Mucosa of descending colon (tissue), 3 donors: ENCODE results near the gene UTS2B. TPM values are rescaled to one million over a fixed set of nuclear protein-coding genes. Genes with fewer than 3 reads are reported as not detected.

ENCODE experiments used
- ATAC-seq: fragments of 200-7000 bp; cut with Tn5 transposase; one replicate; pipeline ENCODE4 v1.9.1; 2020; ENCODE audit warnings: mild to moderate bottlenecking, moderate library complexity
- DNase-seq, 3 donors: peaks; one replicate each; pipeline ENCODE4 v3.0.0-alpha.2; 2020
- H3K36me3 ChIP-seq: fragments of 200-600 bp; one replicate; pipeline ENCODE4 v1.8.0; 2021; ENCODE audit warnings: low read depth, mild to moderate bottlenecking
- H3K4me1 ChIP-seq: fragments of 200-600 bp; one replicate; pipeline ENCODE4 v1.8.0; 2021; ENCODE audit warnings: low read depth, mild to moderate bottlenecking
- H3K4me3 ChIP-seq: fragments of 200-600 bp; one replicate; pipeline ENCODE4 v1.8.0; 2021; ENCODE audit warnings: mild to moderate bottlenecking
- H3K9me3 ChIP-seq: fragments of 200-600 bp; one replicate; pipeline ENCODE4 v1.8.0; 2021; ENCODE audit warnings: mild to moderate bottlenecking
- intact Hi-C, 2 donors: fragments of 100-400 bp; cut with DNase I in 1 of 2; cut with micrococcal nuclease in 1 of 2; formaldehyde crosslinking; loops; one replicate each; pipeline versions ENCODE4 v1.11.0 to v1.11.1; 2022; cut with DNase I, micrococcal nuclease
- total RNA-seq, 3 donors: library from RNA; stranded (reverse); fragmentation: NEBNext Ultra II Directional in 2 of 3; extraction: Animal tissue kit (Norgen Biotek cat#: 25700) in 2 of 3; gene quantifications; one replicate each; pipeline versions ENCODE4 v1.2.1 to v1.2.4, GENCODE V29; 2021 to 2023
- TF ChIP-seq, protein P1 (sequence below): fragments of 200-600 bp; IDR thresholded peaks from one replicate; pipeline ENCODE4 v1.8.0; 2022; ENCODE audit warnings: antibody characterized with exemption, mild to moderate bottlenecking
- donor health status: DM: no; HTN: no; CAD: no; lungs with moderate emphysema.
- donor health status: DM: no; HTN: no; CAD: no.
- donor health status: DM: no; HTN: yes; CAD: no.

Gene UTS2B
- total RNA-seq, 3 donors from 2014 or later = 0.47 TPM; not detected in 2

DNA sequence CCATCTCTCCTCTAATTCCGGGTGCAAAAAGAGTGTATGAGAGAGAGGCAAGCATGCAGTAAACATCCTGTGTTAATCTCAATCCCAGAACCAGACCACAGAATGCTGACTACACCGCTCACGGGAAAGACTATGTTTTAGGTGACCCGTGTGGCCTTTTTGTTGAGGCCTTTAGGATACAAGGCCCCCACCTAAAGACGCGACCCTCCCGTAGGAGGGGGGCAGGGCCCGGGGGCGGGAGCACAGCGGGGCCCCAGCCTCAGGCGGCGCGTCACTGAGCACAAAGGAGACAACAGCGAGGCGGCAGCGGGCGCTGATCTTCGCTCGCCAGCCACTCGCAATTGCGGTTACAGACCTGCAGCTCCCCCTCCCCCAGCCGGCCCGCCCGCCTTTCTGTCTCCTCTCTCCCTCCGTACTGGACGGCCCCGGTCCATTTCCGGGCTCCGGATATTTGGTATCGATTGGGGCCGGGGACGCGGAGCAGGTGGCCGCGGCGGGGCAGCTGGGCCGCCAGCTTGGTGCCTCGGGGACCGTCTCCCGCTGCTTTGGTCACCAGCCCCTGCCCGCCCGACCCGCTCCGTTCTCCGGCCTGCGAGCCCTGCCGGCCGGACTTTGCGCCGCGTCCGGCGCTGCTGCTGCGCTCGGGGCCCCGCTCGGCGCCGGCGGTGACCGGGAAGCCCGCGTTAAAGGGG is 1.2 kb downstream of the UTS2B start, which contains the start of gene CCDC50:
CCDC50 (plus strand) TSS at position 433 of the 692 bp plus-strand sequence. CDS start 281 bp downstream, outside the sequence.
- TF ChIP-seq, protein P1, sequence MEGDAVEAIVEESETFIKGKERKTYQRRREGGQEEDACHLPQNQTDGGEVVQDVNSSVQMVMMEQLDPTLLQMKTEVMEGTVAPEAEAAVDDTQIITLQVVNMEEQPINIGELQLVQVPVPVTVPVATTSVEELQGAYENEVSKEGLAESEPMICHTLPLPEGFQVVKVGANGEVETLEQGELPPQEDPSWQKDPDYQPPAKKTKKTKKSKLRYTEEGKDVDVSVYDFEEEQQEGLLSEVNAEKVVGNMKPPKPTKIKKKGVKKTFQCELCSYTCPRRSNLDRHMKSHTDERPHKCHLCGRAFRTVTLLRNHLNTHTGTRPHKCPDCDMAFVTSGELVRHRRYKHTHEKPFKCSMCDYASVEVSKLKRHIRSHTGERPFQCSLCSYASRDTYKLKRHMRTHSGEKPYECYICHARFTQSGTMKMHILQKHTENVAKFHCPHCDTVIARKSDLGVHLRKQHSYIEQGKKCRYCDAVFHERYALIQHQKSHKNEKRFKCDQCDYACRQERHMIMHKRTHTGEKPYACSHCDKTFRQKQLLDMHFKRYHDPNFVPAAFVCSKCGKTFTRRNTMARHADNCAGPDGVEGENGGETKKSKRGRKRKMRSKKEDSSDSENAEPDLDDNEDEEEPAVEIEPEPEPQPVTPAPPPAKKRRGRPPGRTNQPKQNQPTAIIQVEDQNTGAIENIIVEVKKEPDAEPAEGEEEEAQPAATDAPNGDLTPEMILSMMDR = no peak
- ATAC-seq (peak; percentile 94), DNase-seq (peak; percentile 92 to 93 (median 93))
- Histone ChIP-seq H3K36me3 (no peaks in the 10 kb centered on the region), H3K9me3 (no peaks in the 10 kb centered on the region), H3K4me3 (peak within 1 kb of the TSS; percentile 71), H3K4me1 (peaks cover 13% of the 10 kb centered on the region)
- intact Hi-C loops = no loop called here

DNA sequence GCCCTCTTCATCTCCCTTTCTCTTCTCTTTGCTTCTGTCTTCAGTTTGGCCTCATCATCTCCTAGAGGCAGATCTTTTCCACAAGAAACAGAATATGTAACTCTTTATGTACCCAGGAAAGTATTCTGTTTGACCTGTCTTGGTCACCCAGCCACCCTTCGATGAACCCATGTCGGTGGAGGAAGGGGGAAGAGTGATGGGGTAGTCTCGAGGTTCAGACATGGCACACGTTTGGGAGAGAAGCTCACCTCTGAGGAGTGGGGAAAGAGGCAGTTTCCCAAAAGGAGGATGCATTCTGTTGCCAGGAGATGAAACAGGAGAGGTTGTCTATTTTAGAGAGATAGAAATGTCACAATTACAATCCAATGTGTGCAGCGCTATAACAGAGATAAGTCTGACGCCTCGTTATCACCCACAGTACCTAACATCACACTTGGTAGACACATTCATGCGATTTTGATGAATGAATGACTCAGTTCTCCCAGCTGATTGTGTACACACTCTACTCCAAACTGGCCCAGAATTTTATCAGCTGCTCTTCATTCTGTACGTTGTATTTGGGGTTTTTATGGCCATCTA is 1.9 kb downstream of the UTS2B start:
- no peak for ATAC-seq
- TF ChIP-seq, protein P1 = no peak
- intact Hi-C loops = no loop called here
- H3K4me1 ChIP-seq = peaks cover 9% of the 10 kb centered on the region
- no peak for DNase-seq
- no peaks in the 10 kb centered on the region for H3K36me3 ChIP-seq
- H3K4me3 ChIP-seq = no peak overlapping the region
- H3K9me3 ChIP-seq = no peaks in the 10 kb centered on the region

DNA sequence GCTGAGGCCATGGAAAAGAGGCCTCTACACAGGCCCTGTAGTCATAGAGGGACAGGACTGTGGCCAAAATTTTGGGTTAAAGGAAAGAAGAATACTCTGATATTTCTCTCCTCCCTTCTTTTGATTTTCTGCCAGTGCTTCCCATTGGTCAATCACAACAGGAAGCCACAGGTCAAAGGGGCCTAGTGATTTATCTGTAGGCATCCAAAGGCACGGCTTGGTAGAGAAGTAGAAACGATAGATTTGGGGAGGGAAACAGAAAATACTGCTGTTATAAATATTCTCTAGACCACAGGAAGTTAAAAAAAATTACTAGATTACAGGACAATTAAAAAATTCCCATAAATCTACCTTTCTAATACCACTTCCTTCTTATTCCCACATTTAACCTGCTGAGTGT is 2.8 kb downstream of the UTS2B start:
- no peak for ATAC-seq
- intact Hi-C loops = no loop called here
- H3K9me3 ChIP-seq = no peaks in the 10 kb centered on the region
- DNase-seq = no peak
- H3K4me1 ChIP-seq = peaks cover 5% of the 10 kb centered on the region
- TF ChIP-seq, protein P1 = no peak
- H3K4me3 ChIP-seq = no peak overlapping the region
- H3K36me3 ChIP-seq = no peaks in the 10 kb centered on the region

DNA sequence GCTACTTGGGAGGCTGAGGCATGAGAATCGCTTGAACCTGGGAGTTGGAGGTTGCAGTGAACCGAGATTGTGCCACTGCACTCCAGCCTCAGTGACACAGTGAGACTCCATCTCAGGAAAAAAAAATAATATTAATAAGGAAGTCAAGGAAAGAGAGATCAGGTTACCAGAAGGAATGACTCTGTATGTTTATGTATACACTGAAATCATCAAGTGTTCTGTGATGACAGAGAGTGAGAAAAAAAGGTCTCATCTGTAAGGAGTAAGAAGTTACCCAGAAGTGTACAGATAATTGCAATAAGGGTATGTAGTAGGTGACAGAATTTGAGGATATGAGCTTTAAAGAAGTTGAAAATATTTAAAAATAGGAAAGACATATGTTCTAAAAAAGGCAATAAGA is 5.4 kb downstream of the UTS2B start:
- TF ChIP-seq, protein P1 = no peak
- H3K9me3 ChIP-seq = no peaks in the 10 kb centered on the region
- DNase-seq (no peak), ATAC-seq (no peak)
- H3K4me1 ChIP-seq = no peaks in the 10 kb centered on the region
- H3K36me3 ChIP-seq = no peaks in the 10 kb centered on the region
- intact Hi-C loops = no loop called here
- no peak overlapping the region for H3K4me3 ChIP-seq

DNA sequence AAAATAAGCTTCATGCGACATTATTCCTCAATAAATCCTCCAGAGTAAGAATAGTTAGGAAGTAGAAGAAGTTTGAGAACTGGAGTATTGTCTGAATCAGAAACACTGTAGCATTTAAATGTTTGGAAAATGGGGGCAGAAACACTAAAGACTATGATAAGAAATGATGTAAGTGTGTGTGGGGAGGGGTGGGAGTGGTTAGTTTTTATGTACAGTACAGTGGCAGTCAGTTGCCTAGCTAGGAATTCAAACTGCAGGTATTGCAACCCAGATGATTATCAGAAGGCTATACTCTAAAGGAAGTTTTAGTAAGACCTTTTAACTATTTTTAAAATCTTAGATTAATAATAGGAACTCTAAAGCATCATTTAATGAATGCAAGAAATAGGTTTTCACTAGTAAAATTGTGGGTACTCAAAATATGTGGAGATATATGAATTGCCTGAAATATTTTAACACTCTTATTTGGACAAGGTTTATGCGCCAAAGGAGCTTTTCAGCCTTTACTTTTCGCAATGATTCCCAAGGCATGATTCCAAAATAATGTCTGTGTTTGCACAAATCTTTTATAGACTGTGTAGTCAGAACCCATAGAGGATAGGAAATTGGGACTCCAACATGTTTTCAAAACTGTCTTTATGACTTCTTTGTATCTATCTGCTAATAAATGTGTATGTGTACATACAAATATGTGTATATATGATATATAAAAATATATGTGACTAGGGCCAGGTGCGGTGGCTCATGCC is 9.1 kb downstream of the UTS2B start:
- DNase-seq = no peak
- no peaks in the 10 kb centered on the region for H3K4me1 ChIP-seq
- no peak overlapping the region for H3K4me3 ChIP-seq
- H3K9me3 ChIP-seq = no peaks in the 10 kb centered on the region
- intact Hi-C loops = no loop called here
- ATAC-seq = no peak
- H3K36me3 ChIP-seq = no peaks in the 10 kb centered on the region
- TF ChIP-seq, protein P1 = no peak
